ENCODE results near the gene DLGAP4.

DLGAP4 gene

GRCh38 chr20:36565520-36565919 lies 259.4 kb downstream of the DLGAP4 start:
- no peak for DNase-seq (ENCODE audit: low spot score)

GRCh38 chr20:36569847-36570429 lies 263.8 kb downstream of the DLGAP4 start:
- no peak for DNase-seq (ENCODE audit: low spot score)

GRCh38 chr20:36571564-36572504 lies 265.7 kb downstream of the DLGAP4 start:
- no peak for DNase-seq (ENCODE audit: low spot score)

- DNase-seq (ENCODE audit: low spot score), result peak; percentile 75
These were observed 266.6 kb downstream of the DLGAP4 start for GRCh38 chr20:36572701-36573102.

GRCh38 chr20:36573103-36573797 lies 267.1 kb downstream of the DLGAP4 start, which contains the start of gene TGIF2:
TSS of gene TGIF2 (plus strand) at chr20:36573597. CDS start at chr20:36578775, 5,178 bp downstream.
- peak; percentile 90 for DNase-seq (ENCODE audit: low spot score)

- no peak for DNase-seq (ENCODE audit: low spot score)
These were observed 267.7 kb downstream of the DLGAP4 start for GRCh38 chr20:36573798-36574365.

- peak; percentile 25 for DNase-seq (ENCODE audit: low spot score)
These were observed 268.4 kb downstream of the DLGAP4 start for GRCh38 chr20:36574366-36575135.

- DNase-seq (ENCODE audit: low spot score), result no peak
These were observed 269.9 kb downstream of the DLGAP4 start for GRCh38 chr20:36576081-36576445.

All from CD4-positive, alpha-beta T cell treated with Interleukin-15 for 4 hours (primary cell).